ENCODE measurements around the gene CDRT15L2.
"Not testable (repeated sequence)": the region's sequence is repeated elsewhere in the genome, so short reads cannot be mapped to it uniquely, and the experiment has no call there.

Gene CDRT15L2

DNA sequence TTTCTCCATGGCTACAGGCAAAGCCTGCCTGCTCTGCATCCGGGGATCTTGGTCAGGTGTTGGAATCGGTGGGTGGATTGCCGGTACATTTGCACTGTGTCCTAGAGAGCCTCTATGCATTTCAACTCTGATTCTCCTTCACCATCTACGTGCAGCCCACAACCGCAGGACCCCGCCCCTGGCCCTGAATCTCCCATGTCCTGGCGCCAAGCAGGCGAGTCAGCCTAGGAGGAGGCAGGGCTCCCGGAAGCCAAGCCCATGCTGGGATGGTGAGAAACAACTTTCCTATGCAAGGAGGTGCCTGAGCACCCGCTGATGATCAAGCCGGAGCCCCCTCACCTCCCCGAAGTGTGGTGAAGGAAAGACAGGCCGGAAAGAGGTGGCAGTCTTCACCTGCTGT is 7.9 kb upstream of the CDRT15L2 start:
- not testable (repeated sequence) for FAIRE-seq

GRCh38 chr17:20573216-20573615 is 6.3 kb upstream of the CDRT15L2 start:
- not testable (repeated sequence) for DNase-seq (ENCODE audit: low spot score)

More for the DNA sequence above, 7.9 kb upstream of the CDRT15L2 start:
- DNase-seq (ENCODE audit: low spot score) = not testable (repeated sequence)

GRCh38 chr17:20575071-20575470 is 4.5 kb upstream of the CDRT15L2 start:
- not testable (repeated sequence) for FAIRE-seq; DNase-seq (ENCODE audit: low spot score)

More at GRCh38 chr17:20573216-20573615, 6.3 kb upstream of the CDRT15L2 start:
- FAIRE-seq = not testable (repeated sequence)

- DNase-seq (ENCODE audit: low spot score) = not testable (repeated sequence)
- peak; percentile 13 for FAIRE-seq
These were observed 4.5 kb downstream of the CDRT15L2 start for GRCh38 chr17:20583891-20584577.

GRCh38 chr17:20588744-20589453 is 9.4 kb downstream of the CDRT15L2 start:
- not testable (repeated sequence) for FAIRE-seq
- peak; percentile 29 for DNase-seq (ENCODE audit: low spot score)

DNA sequence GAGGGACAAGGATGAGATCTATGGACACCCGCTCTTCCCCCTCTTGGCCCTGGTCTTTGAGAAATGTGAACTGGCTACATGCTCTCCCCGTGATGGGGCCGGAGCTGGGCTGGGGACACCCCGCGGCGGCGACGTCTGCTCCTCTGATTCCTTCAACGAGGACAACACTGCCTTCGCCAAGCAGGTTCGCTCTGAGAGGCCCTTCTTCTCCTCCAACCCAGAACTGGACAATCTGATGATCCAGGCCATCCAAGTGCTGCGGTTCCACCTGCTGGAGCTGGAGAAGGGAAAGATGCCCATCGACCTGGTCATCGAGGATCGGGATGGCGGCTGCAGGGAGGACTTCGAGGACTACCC is 9.9 kb downstream of the CDRT15L2 start:
- not testable (repeated sequence) for DNase-seq (ENCODE audit: low spot score); FAIRE-seq

GRCh38 chr17:20591040-20591439 is 11.5 kb downstream of the CDRT15L2 start:
- DNase-seq (ENCODE audit: low spot score); FAIRE-seq: not testable (repeated sequence)

DNA sequence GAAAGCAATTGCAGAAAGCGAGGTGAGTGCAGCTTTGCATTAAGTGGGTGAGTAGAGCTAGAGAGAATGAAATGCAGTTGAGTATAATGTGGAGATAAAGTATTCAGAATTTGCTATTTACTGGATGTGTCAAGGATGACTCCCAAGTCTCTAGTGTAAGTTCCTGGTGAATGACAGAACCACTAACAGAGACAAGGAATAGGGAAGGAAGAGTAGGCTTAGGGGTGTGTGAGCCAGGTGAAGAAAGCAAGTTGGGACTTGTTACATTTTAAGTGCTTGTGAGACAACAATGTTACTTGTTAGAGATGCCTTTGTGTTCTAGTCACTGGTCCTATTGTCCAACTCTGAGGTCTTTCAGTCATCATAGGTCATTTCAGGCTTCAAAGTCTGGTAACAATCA is 26.0 kb downstream of the CDRT15L2 start:
- not testable (repeated sequence) for FAIRE-seq; DNase-seq (ENCODE audit: low spot score)

DNA sequence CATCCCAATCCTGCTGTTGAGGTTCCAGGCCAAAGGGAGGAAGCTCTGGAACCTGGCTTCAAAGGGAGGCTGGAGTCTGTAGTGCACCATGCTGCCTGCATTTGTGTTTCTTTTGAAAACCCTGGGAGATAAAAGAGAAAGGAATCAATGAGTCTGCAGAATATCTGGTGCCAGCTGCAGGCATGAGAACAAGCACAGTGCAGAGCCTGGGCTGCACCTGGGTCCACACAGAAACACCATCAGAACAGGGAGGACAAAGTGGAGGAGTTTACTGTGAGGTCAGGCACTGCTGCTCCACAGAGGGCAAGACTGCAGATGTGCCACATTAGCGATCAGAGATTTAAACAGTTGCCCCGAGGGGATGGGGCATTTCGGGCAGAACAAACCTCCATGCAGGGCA is 30.0 kb downstream of the CDRT15L2 start:
- not testable (repeated sequence) for FAIRE-seq; DNase-seq (ENCODE audit: low spot score)

DNA sequence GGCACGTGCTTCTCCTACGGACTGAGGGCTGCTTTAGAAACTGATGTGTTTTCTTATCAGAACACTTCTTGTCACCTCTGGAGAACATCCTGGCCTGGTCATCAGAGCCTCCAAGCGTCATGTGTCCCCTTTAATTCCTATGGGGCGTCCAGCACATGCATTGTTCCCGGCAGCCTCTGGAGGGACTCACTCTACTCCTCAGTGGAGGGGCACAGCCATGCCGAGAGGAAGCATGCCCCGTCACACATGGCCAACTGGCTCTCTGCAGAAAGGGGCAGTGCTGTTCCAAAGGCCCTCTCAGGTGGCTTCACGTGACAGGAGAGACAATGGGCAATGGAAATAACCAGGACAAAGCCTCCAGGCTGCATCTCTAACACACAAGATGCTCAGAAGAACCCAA is 31.8 kb downstream of the CDRT15L2 start:
- no peak for FAIRE-seq

DNA sequence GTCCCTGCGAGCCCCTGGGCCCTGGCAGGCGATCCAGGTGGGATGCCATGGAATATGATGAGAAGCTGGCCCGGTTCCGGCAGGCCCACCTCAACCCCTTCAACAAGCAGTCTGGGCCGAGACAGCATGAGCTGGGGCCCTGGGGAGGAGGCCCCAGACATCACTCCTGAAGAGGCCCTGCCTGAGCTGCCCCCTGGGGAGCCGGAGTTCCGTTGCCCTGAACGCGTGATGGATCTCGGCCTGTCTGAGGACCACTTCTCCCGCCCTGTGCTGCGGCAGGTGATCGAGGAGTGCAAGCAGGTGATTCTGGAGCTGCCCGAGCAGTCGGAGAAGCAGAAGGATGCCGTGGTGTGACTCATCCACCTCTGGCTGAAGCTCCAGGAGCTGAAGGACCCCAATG is 33.1 kb downstream of the CDRT15L2 start:
- DNase-seq (ENCODE audit: low spot score) (no peak), FAIRE-seq (no peak)

More for the DNA sequence above, 31.8 kb downstream of the CDRT15L2 start:
- DNase-seq (ENCODE audit: low spot score) = no peak

DNA sequence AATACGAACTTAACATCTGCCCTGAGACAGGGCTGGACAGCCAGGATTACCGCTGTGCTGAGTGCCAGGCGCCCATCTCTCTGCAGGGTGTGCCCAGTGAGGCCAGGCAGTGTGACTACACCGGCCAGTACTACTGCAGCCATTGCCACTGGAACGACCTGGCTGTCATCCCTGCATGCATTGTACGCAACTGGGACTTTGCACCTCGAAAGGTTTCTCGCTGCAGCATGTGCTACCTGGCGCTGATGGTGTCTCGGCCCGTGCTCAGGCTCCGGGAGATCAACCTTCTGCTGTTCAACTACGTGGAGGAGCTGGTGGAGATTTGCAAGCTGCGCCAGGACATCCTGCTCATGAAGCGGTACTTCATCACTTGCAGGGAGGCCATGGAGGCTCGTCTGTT is 33.7 kb downstream of the CDRT15L2 start:
- no peak for FAIRE-seq
- DNase-seq (ENCODE audit: low spot score) = no peak

- DNase-seq (ENCODE audit: low spot score) (no peak), FAIRE-seq (no peak)
These were observed 34.4 kb downstream of the CDRT15L2 start for GRCh38 chr17:20613905-20614304.

DNA sequence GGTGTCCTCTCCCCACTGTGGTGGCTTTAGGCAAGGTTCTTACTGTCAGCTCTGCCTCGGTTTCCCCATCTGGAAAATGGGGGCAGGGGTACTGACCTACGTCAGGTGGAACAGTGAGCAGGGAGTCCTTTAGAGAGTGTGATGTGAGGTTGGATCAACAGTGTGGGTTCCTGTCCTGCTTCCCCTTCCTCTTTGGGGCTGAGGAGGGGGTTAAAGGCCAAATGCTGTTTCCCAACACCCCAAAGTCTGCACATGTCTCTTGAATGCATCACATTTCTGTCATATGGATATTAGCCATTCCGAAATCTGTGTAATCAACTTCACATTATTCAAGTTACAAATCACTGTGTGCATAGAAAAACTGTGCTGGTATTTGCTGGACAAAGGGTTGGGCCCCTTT is 35.9 kb downstream of the CDRT15L2 start:
- FAIRE-seq; DNase-seq (ENCODE audit: low spot score): not testable (repeated sequence)
